ENCODE results near the gene ARMC8. TPM values are rescaled to one million over a fixed set of nuclear protein-coding genes. Genes with fewer than 3 reads are reported as not detected.

ARMC8 gene
- total RNA-seq, 1 donor from 2014 or later, result 42.1 TPM

GRCh38 chr3:138242466-138242865, 55.4 kb downstream of the ARMC8 start:
- DNase-seq (ENCODE audit: low read depth in 2 of 2), result no peak

- no peak for DNase-seq (ENCODE audit: low read depth in 2 of 2)
Measured at GRCh38 chr3:138245026-138245425, 57.9 kb downstream of the ARMC8 start.

GRCh38 chr3:138249636-138250035, 62.5 kb downstream of the ARMC8 start:
- no peak for DNase-seq (ENCODE audit: low read depth in 2 of 2)

- DNase-seq (ENCODE audit: low read depth in 2 of 2), result no peak
Measured at GRCh38 chr3:138253609-138254008, 66.5 kb downstream of the ARMC8 start.

- no peak for DNase-seq (ENCODE audit: low read depth in 2 of 2)
Measured at GRCh38 chr3:138254216-138254615, 67.1 kb downstream of the ARMC8 start.

GRCh38 chr3:138256022-138256421, 68.9 kb downstream of the ARMC8 start:
- no peak for DNase-seq (ENCODE audit: low read depth in 2 of 2)

- no peak for DNase-seq (ENCODE audit: low read depth in 2 of 2)
Measured at GRCh38 chr3:138257986-138258385, 70.9 kb downstream of the ARMC8 start.

GRCh38 chr3:138259126-138259525, 72.0 kb downstream of the ARMC8 start:
- no peak for DNase-seq (ENCODE audit: low read depth in 2 of 2)

GRCh38 chr3:138260611-138261010, 73.5 kb downstream of the ARMC8 start:
- DNase-seq (ENCODE audit: low read depth in 2 of 2), result no peak

- DNase-seq (ENCODE audit: low read depth in 2 of 2), result peak in 1 of 2 donors; percentile 16
Measured at GRCh38 chr3:138263104-138263503, 76.0 kb downstream of the ARMC8 start.

- no peak for DNase-seq (ENCODE audit: low read depth in 2 of 2)
Measured at GRCh38 chr3:138265745-138266144, 78.6 kb downstream of the ARMC8 start.

- DNase-seq (ENCODE audit: low read depth in 2 of 2), result no peak
Measured at GRCh38 chr3:138267083-138267482, 80.0 kb downstream of the ARMC8 start.

GRCh38 chr3:138270245-138270644, 83.1 kb downstream of the ARMC8 start:
- DNase-seq (ENCODE audit: low read depth in 2 of 2), result no peak

GRCh38 chr3:138271189-138271794, 84.2 kb downstream of the ARMC8 start:
- no peak for DNase-seq (ENCODE audit: low read depth in 2 of 2)

GRCh38 chr3:138281561-138281960, 94.5 kb downstream of the ARMC8 start:
- DNase-seq (ENCODE audit: low read depth in 2 of 2), result no peak

- DNase-seq (ENCODE audit: low read depth in 2 of 2), result no peak
Measured at GRCh38 chr3:138282836-138283235, 95.7 kb downstream of the ARMC8 start.

GRCh38 chr3:138284079-138284478, 97.0 kb downstream of the ARMC8 start:
- DNase-seq (ENCODE audit: low read depth in 2 of 2), result no peak

GRCh38 chr3:138284957-138285477, 97.9 kb downstream of the ARMC8 start:
- DNase-seq (ENCODE audit: low read depth in 2 of 2), result no peak

- no peak for DNase-seq (ENCODE audit: low read depth in 2 of 2)
Measured at GRCh38 chr3:138289260-138289659, 102.2 kb downstream of the ARMC8 start.

- no peak for DNase-seq (ENCODE audit: low read depth in 2 of 2)
Measured at GRCh38 chr3:138289701-138290100, 102.6 kb downstream of the ARMC8 start.

- no peak for DNase-seq (ENCODE audit: low read depth in 2 of 2)
Measured at GRCh38 chr3:138296639-138297038, 109.5 kb downstream of the ARMC8 start.

- DNase-seq (ENCODE audit: low read depth in 2 of 2), result no peak
Measured at GRCh38 chr3:138297059-138297607, 110.0 kb downstream of the ARMC8 start.

- DNase-seq (ENCODE audit: low read depth in 2 of 2), result no peak
Measured at GRCh38 chr3:138297876-138298275, 110.8 kb downstream of the ARMC8 start.
